ENCODE data around the gene GALNT1. TPM values are rescaled to one million over a fixed set of nuclear protein-coding genes. Genes with fewer than 3 reads are reported as not detected.

GALNT1 gene
- total and polyA plus RNA-seq, 10 of the 15 experiments (the other 5 are each of a cell fraction or from before 2014, with no cell fraction given), result 8.0 to 53.7 (median 29.9) TPM

GRCh38 chr18:35623255-35623654 lies 41.7 kb downstream of the GALNT1 start (continued):
- no peak for TF ChIP-seq TCF7 (IDR thresholded peaks at IDR 0.05; ENCODE audit: borderline replicate concordance)
- no peak for TF ChIP-seq CBX5 (IDR thresholded peaks at IDR 0.05; ENCODE audit: low read depth)
- no peak for TF ChIP-seq ZZZ3 (IDR thresholded peaks at IDR 0.05; ENCODE audit: control insufficient read depth, insufficient read length, low read depth)
- TF ChIP-seq MEF2A (IDR thresholded peaks at IDR 0.05; ENCODE audit: insufficient read depth, low read depth, low read length), result no peak
- 0 out of 2 replicates have a peak, but pooled peaks have one; percentile 24 for TF ChIP-seq HDGF (IDR thresholded peaks at IDR 0.05)
- TF ChIP-seq NFIC (IDR thresholded peaks at IDR 0.05; ENCODE audit: low read depth, low read length), result 0 out of 2 replicates have a peak, but pooled peaks have one; percentile 25
- no peak for TF ChIP-seq PAX5 (IDR thresholded peaks at IDR 0.05; ENCODE audit: borderline replicate concordance, low read depth, low read length)
- TF ChIP-seq ZBTB4 (CRISPR knock-in tag; IDR thresholded peaks at IDR 0.05), result no peak
- peak; percentile 76 for TF ChIP-seq RUNX3 (IDR thresholded peaks at IDR 0.05; ENCODE audit: low read length)

GRCh38 chr18:35624146-35624545 lies 42.6 kb downstream of the GALNT1 start:
- peak overlapping the region; percentile 75 for H3K4me2 ChIP-seq (ENCODE audit: control insufficient read depth, insufficient read depth)
- WGBS (ENCODE audit: insufficient coverage, insufficient replicate concordance, low lambda C conversion rate, missing lambda C conversion rate), result 6% methylated on average over 1 of the region's 1 CpG
- ChIA-PET CTCF (interaction anchor here (0.9 to 1.9 kb wide), 4 partner anchors 15 to 215 kb away, joined by 3 to 4 read pairs (median 4); no protein-coding TSS in a partner anchor), RAD21 (ENCODE audit: unreplicated experiment) (interaction anchor here (1.0 to 1.6 kb wide), 3 partner anchors 28 to 215 kb away, joined by 3 to 4 read pairs (median 3); no protein-coding TSS in a partner anchor), POLR2A (interaction anchor here (1.1 kb wide), 1 partner anchor 44 kb away, joined by 4 read pairs; no protein-coding TSS in a partner anchor), SMC1A (ENCODE audit: uncharacterized antibody, unreplicated experiment) (interaction anchor here (0.6 to 1.6 kb wide), 7 partner anchors 11 to 146 kb away, joined by 3 to 7 read pairs (median 3); no protein-coding TSS in a partner anchor)
- in situ Hi-C loops (cut with MboI) (no loop called here), intact Hi-C loops (cut with micrococcal nuclease; ENCODE audit: unreplicated experiment) (no loop called here)
- peaks cover 4% of the 10 kb centered on the region; the same call in 1 of the 3 replicates for H3K9me3 ChIP-seq (replicated peaks; ENCODE audit: control insufficient read depth, insufficient read depth, low read length)
- H4K20me1 ChIP-seq (ENCODE audit: control insufficient read depth, insufficient read depth), result no peaks in the 10 kb centered on the region
- no peaks in the 10 kb centered on the region for H3K27me3 ChIP-seq (replicated peaks in 1 of 2; ENCODE audit: control insufficient read depth in 2 of 2, insufficient read depth in 2 of 2, low read length in 1 of 2)
- H3K36me3 ChIP-seq (ENCODE audit: control insufficient read depth in 2 of 2, insufficient read depth in 2 of 2, low read length in 1 of 2), result no peaks in the 10 kb centered on the region; a peak in 1 of 4 replicates
- H3K9ac ChIP-seq (ENCODE audit: control insufficient read depth, insufficient read depth, low read length), result no peak overlapping the region
- TF ChIP-seq ETV6 (conservative IDR thresholded peaks at IDR 0.05 in 1 of 2, IDR thresholded peaks at IDR 0.05 in 1 of 2; ENCODE audit: borderline replicate concordance in 1 of 2, low read depth in 1 of 2) (peak in 1 of 2 experiments; percentile 61; a peak in 2 of 4 replicates), RUNX3 (IDR thresholded peaks at IDR 0.05; ENCODE audit: low read length) (no peak)
- H2AFZ ChIP-seq (ENCODE audit: control insufficient read depth, low read depth, low read length), result 0 out of 2 replicates have a peak overlapping the region, but pooled peaks have one; percentile 15
- H3K79me2 ChIP-seq (ENCODE audit: control insufficient read depth, insufficient read depth, low read length), result peaks cover 4% of the 10 kb centered on the region
- H3K4me1 ChIP-seq (ENCODE audit: control insufficient read depth, insufficient read depth, low read length), result peaks cover 11% of the 10 kb centered on the region
- H3K27ac ChIP-seq (ENCODE audit: control insufficient read depth, insufficient read depth), result peak overlapping the region; percentile 18; the same call in 1 of the 2 replicates
- DNase-seq (ENCODE audit: low read depth, low spot score) (peak; percentile 45), ATAC-seq (peak; percentile 89), FAIRE-seq (peak; percentile 62)
- 0 out of 2 replicates have a peak overlapping the region, but pooled peaks have one; percentile 10 for H3K4me3 ChIP-seq
- no TSS peak for BruUV-seq (replicated peaks)
